ENCODE measurements around the gene SPECC1.

DNA sequence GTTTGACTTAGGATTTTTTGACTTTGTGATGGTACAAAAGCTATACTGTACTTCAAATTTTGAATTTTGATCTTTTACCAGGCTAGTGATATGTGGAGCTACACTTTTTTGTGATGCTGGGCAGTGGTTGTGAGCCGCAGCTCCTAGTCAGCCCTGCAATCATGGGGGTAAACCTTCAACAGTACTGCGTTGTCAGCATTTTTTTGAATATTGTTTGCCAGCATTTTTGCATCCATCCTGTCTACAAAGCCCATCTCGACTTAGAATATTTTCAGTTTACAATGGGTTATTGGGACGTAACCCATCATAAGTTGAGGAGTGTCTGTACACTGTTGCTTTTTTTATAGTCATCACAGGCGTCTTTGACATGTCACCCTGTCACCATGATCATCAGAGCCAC, 142.0 kb downstream of the SPECC1 start:
- TF ChIP-seq POLR2A (IDR thresholded peaks at IDR 0.05; ENCODE audit: low read depth, low read length) (no peak), RCOR1 (IDR thresholded peaks at IDR 0.05; ENCODE audit: insufficient replicate concordance, low read length) (no peak), MAZ (IDR thresholded peaks at IDR 0.05; ENCODE audit: borderline replicate concordance, low read depth, low read length) (no peak), SMC3 (IDR thresholded peaks at IDR 0.05; ENCODE audit: low read depth, low read length) (no peak), ELK1 (IDR thresholded peaks at IDR 0.05; ENCODE audit: borderline replicate concordance, low read depth, low read length) (no peak), CHD1 (IDR thresholded peaks at IDR 0.05; ENCODE audit: low read depth, low read length) (no peak)
- TF ChIP-seq, protein P1, sequence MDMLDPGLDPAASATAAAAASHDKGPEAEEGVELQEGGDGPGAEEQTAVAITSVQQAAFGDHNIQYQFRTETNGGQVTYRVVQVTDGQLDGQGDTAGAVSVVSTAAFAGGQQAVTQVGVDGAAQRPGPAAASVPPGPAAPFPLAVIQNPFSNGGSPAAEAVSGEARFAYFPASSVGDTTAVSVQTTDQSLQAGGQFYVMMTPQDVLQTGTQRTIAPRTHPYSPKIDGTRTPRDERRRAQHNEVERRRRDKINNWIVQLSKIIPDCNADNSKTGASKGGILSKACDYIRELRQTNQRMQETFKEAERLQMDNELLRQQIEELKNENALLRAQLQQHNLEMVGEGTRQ (IDR thresholded peaks at IDR 0.05; ENCODE audit: low read depth, low read length): no peak
- TF ChIP-seq, protein P2, sequence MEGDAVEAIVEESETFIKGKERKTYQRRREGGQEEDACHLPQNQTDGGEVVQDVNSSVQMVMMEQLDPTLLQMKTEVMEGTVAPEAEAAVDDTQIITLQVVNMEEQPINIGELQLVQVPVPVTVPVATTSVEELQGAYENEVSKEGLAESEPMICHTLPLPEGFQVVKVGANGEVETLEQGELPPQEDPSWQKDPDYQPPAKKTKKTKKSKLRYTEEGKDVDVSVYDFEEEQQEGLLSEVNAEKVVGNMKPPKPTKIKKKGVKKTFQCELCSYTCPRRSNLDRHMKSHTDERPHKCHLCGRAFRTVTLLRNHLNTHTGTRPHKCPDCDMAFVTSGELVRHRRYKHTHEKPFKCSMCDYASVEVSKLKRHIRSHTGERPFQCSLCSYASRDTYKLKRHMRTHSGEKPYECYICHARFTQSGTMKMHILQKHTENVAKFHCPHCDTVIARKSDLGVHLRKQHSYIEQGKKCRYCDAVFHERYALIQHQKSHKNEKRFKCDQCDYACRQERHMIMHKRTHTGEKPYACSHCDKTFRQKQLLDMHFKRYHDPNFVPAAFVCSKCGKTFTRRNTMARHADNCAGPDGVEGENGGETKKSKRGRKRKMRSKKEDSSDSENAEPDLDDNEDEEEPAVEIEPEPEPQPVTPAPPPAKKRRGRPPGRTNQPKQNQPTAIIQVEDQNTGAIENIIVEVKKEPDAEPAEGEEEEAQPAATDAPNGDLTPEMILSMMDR (conservative IDR thresholded peaks at IDR 0.05; ENCODE audit: low read depth, low read length): no peak

All from IMR-90 (cell line).